H1 (cell line): ENCODE data around the gene TMEM209. TPM values are rescaled to one million over a fixed set of nuclear protein-coding genes. Genes with fewer than 3 reads are reported as not detected.

ENCODE experiments used
- ATF2 ChIP-seq: IDR thresholded peaks from 2 replicates; pipeline ENCODE4 v1.6.1; 2012; ENCODE audit warnings: low read length, inconsistent platforms
- RBBP5 ChIP-seq: IDR thresholded peaks from 2 replicates; pipeline ENCODE4 v1.7.1; 2012; ENCODE audit warnings: low read depth, mild to moderate bottlenecking, inconsistent platforms, low read length, moderate library complexity, borderline replicate concordance
- SIN3A ChIP-seq, 2 experiments: IDR thresholded peaks in 1 of 2; conservative IDR thresholded peaks in 1 of 2; 2 replicates each; pipeline ENCODE4 v1.6.1; 2011 to 2012; ENCODE audit warnings: low read length in 2 of 2, improper control_type of control experiment in 1 of 2, low read depth in 1 of 2, mild to moderate bottlenecking in 1 of 2
- YY1 ChIP-seq: IDR thresholded peaks from 2 replicates; pipeline ENCODE4 v1.6.1; 2011; ENCODE audit warnings: low read depth, mild to moderate bottlenecking, low read length
- polyA plus RNA-seq, 7 experiments: library from polyadenylated mRNA; depleted of rRNA in 3 of 7; stranded (reverse) in 5 of 7; unstranded in 2 of 7; fragments of >200 nt in 5 of 7; fragments of 200-250 nt in 2 of 7; gene quantifications; 1 replicate in 5 of 7; 2 replicates in 1 of 7; 4 replicates in 1 of 7; pipeline versions ENCODE4 v1.2.1 to v1.2.3, GENCODE V29; 2011 to 2013; ENCODE audit warnings: missing spikeins in 2 of 7, mixed read lengths in 2 of 7
- total RNA-seq: library from RNA; stranded (reverse); fragmentation: NEBNext Ultra II Directional; extraction: Animal tissue kit (Norgen Biotek cat#: 25700); gene quantifications from 2 replicates; pipeline ENCODE4 v1.2.1, GENCODE V29; 2021

Gene TMEM209
- total and polyA plus RNA-seq, 2 of the 8 experiments (the other 6 are each of a cell fraction or from before 2014, with no cell fraction given): 28.5 to 30.5 TPM

GRCh38 chr7:130133029-130133782 lies 72.0 kb downstream of the TMEM209 start (continued):
- no peak for TF ChIP-seq SIN3A (conservative IDR thresholded peaks at IDR 0.05 in 1 of 2, IDR thresholded peaks at IDR 0.05 in 1 of 2; ENCODE audit: low read depth in 1 of 2, low read length in 2 of 2)
- no peak for TF ChIP-seq RBBP5
- TF ChIP-seq ATF2: no peak
- no peak for TF ChIP-seq YY1
